Measurements from ENCODE around the gene COL26A1.

GRCh38 chr7:101457001-101457750, 94.5 kb downstream of the COL26A1 start:
- TF ChIP-seq POLR2A (IDR thresholded peaks at IDR 0.05) (no peak), CTCF (IDR thresholded peaks at IDR 0.05) (no peak)
